ENCODE results near the gene OSBPL5.

DNA sequence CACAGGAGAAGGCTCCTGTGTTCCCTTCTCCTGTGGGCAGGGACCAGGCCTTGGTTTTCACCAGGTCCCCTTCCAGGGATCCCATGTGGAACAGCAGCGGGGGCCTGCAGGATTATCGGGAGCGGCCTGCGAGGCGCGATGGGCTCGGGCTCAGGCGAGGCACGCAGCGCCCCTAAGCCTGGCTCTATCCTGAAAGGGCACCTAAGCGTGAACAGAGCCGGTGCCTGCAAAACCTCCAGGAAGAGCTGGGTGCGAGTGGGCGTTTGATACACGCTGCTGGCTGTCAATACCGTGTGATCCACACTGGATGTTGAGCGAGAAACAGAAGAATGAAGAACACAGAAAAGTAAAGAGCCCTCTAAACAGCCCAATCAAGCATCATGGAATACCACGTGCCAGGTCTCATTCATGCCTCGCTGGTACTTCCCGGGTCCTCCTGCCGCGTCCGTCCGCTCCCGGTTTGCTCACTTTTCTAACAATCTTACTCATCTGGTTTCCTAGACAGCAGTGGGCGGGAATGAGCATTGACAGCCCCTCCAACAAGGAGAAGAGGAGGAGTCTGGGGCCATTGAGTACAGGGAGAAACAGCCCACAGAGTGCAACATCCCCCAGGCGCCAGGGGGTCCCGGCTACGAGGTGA is 12.5 kb downstream of the OSBPL5 start:
- TF ChIP-seq, protein P1, sequence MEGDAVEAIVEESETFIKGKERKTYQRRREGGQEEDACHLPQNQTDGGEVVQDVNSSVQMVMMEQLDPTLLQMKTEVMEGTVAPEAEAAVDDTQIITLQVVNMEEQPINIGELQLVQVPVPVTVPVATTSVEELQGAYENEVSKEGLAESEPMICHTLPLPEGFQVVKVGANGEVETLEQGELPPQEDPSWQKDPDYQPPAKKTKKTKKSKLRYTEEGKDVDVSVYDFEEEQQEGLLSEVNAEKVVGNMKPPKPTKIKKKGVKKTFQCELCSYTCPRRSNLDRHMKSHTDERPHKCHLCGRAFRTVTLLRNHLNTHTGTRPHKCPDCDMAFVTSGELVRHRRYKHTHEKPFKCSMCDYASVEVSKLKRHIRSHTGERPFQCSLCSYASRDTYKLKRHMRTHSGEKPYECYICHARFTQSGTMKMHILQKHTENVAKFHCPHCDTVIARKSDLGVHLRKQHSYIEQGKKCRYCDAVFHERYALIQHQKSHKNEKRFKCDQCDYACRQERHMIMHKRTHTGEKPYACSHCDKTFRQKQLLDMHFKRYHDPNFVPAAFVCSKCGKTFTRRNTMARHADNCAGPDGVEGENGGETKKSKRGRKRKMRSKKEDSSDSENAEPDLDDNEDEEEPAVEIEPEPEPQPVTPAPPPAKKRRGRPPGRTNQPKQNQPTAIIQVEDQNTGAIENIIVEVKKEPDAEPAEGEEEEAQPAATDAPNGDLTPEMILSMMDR (conservative IDR thresholded peaks at IDR 0.05; ENCODE audit: low read length) = no peak
- TF ChIP-seq EZH2phosphoT487 (IDR thresholded peaks at IDR 0.05; ENCODE audit: borderline replicate concordance, low read depth, low read length) = no peak

All from OCI-LY7 (cell line).